SK-N-SH treated with all-trans-retinoic acid at 6 μM for 48 hours (cell line): ENCODE measurements around the gene SLC5A10.

ENCODE experiments used
- ATAC-seq: fragments of 200-7000 bp; cut with Tn5 transposase; 3 replicates; pipeline ENCODE4 v1.9.1; 2020; ENCODE audit warnings: mild to moderate bottlenecking, moderate library complexity
- ARNTL ChIP-seq: fragments of 450-650 bp; formaldehyde crosslinking; IDR thresholded peaks from 2 replicates; pipeline ENCODE4 v1.5.0; 2020; ENCODE audit warnings: low read depth, mild to moderate bottlenecking, moderate library complexity, borderline replicate concordance
- BACH2 ChIP-seq: fragments of 250-450 bp; sonication (Bioruptor Pico); IDR thresholded peaks from 2 replicates; pipeline ENCODE4 v1.9.0; 2021; ENCODE audit warnings: mild to moderate bottlenecking, borderline replicate concordance
- CREB5 ChIP-seq: fragments of 250-450 bp; sonication (Bioruptor Pico); IDR thresholded peaks from 2 replicates; pipeline ENCODE4 v1.5.1; 2020; ENCODE audit warnings: low read depth, mild to moderate bottlenecking, moderate library complexity
- ESRRG ChIP-seq: fragments of 250-450 bp; sonication (Bioruptor Pico); IDR thresholded peaks from 2 replicates; pipeline ENCODE4 v1.6.1; 2021; ENCODE audit warnings: mild to moderate bottlenecking
- GLIS3 ChIP-seq: fragments of 250-450 bp; sonication (Bioruptor Pico); IDR thresholded peaks from 2 replicates; pipeline ENCODE4 v1.5.0; 2020; ENCODE audit warnings: mild to moderate bottlenecking, moderate library complexity
- ISL1 ChIP-seq: fragments of 250-450 bp; sonication (Bioruptor Pico); IDR thresholded peaks from 2 replicates; pipeline ENCODE4 v2.1.2; 2022; ENCODE audit warnings: mild to moderate bottlenecking, moderate library complexity
- OSR1 ChIP-seq: fragments of 250-450 bp; sonication (Bioruptor Pico); IDR thresholded peaks from 2 replicates; pipeline ENCODE4 v1.8.0; 2022; ENCODE audit warnings: moderate library complexity, mild to moderate bottlenecking, inconsistent platforms
- PATZ1 ChIP-seq: fragments of 250-450 bp; sonication (Bioruptor Pico); IDR thresholded peaks from 2 replicates; pipeline ENCODE4 v1.8.0; 2020; ENCODE audit warnings: mild to moderate bottlenecking, moderate library complexity, borderline replicate concordance
- POU6F1 ChIP-seq: fragments of 250-450 bp; sonication (Bioruptor Pico); IDR thresholded peaks from 2 replicates; pipeline ENCODE4 v1.8.0; 2021; ENCODE audit warnings: low read depth, mild to moderate bottlenecking, moderate library complexity, borderline replicate concordance
- PPARA ChIP-seq: fragments of 250-450 bp; sonication (Bioruptor Pico); IDR thresholded peaks from 2 replicates; pipeline ENCODE4 v1.5.0; 2020; ENCODE audit warnings: mild to moderate bottlenecking, borderline replicate concordance
- RARB ChIP-seq: fragments of 250-450 bp; sonication (Bioruptor Pico); IDR thresholded peaks from 2 replicates; pipeline ENCODE4 v1.8.0; 2021; ENCODE audit warnings: mild to moderate bottlenecking, moderate library complexity
- SNAI2 ChIP-seq: fragments of 250-450 bp; sonication (Bioruptor Pico); IDR thresholded peaks from 2 replicates; pipeline ENCODE4 v1.5.0; 2020; ENCODE audit warnings: mild to moderate bottlenecking, moderate library complexity
- TCF4 ChIP-seq: fragments of 250-450 bp; sonication (Bioruptor Pico); IDR thresholded peaks from 2 replicates; pipeline ENCODE4 v1.8.0; 2021; ENCODE audit warnings: mild to moderate bottlenecking, moderate library complexity, borderline replicate concordance
- TOX ChIP-seq: fragments of 250-450 bp; sonication (Bioruptor Pico); IDR thresholded peaks from 2 replicates; pipeline ENCODE4 v1.8.0; 2021; ENCODE audit warnings: mild to moderate bottlenecking, moderate library complexity, borderline replicate concordance
- TSHZ2 ChIP-seq: fragments of 250-450 bp; sonication (Bioruptor Pico); IDR thresholded peaks from 2 replicates; pipeline ENCODE4 v1.5.0; 2020; ENCODE audit warnings: mild to moderate bottlenecking, moderate library complexity
- ZC3H10 ChIP-seq: fragments of 250-450 bp; sonication (Bioruptor Pico); IDR thresholded peaks from 2 replicates; pipeline ENCODE4 v1.5.1; 2021; ENCODE audit warnings: mild to moderate bottlenecking, moderate library complexity
- ZFP3 ChIP-seq: fragments of 250-450 bp; sonication (Bioruptor Pico); IDR thresholded peaks from 2 replicates; pipeline ENCODE4 v1.5.0; 2020; ENCODE audit warnings: mild to moderate bottlenecking, moderate library complexity
- ZFP30 ChIP-seq: fragments of 450-650 bp; formaldehyde crosslinking; IDR thresholded peaks from 2 replicates; pipeline ENCODE4 v1.5.0; 2022; ENCODE audit warnings: mild to moderate bottlenecking, moderate library complexity
- ZNF565 ChIP-seq: fragments of 450-650 bp; formaldehyde crosslinking; conservative IDR thresholded peaks from 2 replicates; pipeline ENCODE4 v1.5.0; 2020; ENCODE audit warnings: low read depth, mild to moderate bottlenecking, moderate library complexity
- ZNF8 ChIP-seq: fragments of 450-650 bp; formaldehyde crosslinking; IDR thresholded peaks from 2 replicates; pipeline ENCODE4 v1.5.0; 2020; ENCODE audit warnings: mild to moderate bottlenecking, moderate library complexity

SLC5A10 gene

GRCh38 chr17:19016881-19017280 lies 64.9 kb downstream of the SLC5A10 start:
- TF ChIP-seq PATZ1 (CRISPR knock-in tag) (no peak), OSR1 (no peak), CREB5 (CRISPR knock-in tag) (no peak), GLIS3 (no peak)
- ATAC-seq: no peak

DNA sequence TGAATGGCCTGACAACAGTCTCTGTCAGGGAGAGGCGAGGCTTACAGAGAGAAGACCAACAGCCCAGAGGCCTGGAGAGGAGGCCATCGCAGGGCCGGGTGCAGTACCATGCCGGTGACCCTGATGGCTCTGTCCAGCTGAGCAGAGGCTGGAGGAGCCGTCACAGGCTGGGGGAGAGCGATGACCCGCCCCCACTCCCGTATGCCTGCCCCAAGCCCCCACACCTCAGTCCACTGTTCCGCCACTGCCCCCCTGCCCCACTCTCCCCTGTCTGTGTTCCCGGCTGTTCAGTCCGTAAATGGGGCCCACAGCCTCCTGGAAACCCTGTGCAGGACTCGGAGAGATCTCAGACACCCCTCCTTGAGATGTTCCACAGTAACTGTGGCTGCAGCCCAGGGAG lies 65.4 kb downstream of the SLC5A10 start:
- ATAC-seq: no peak

GRCh38 chr17:19017804-19018599 lies 66.0 kb downstream of the SLC5A10 start:
- no peak for ATAC-seq
- no peak for TF ChIP-seq OSR1
- no peak for TF ChIP-seq GLIS3
- no peak for TF ChIP-seq ZC3H10 (CRISPR knock-in tag)
- TF ChIP-seq ISL1: no peak
- TF ChIP-seq TCF4: no peak
- TF ChIP-seq ZNF565 (CRISPR knock-in tag): no peak
- TF ChIP-seq ZFP3 (CRISPR knock-in tag): no peak
- TF ChIP-seq RARB: no peak
- no peak for TF ChIP-seq PATZ1 (CRISPR knock-in tag)
- TF ChIP-seq ZNF8: no peak

More for the DNA sequence above, 65.4 kb downstream of the SLC5A10 start:
- TF ChIP-seq ARNTL (CRISPR knock-in tag): no peak
- no peak for TF ChIP-seq ISL1
- TF ChIP-seq SNAI2 (CRISPR knock-in tag): no peak
- TF ChIP-seq TSHZ2 (CRISPR knock-in tag): no peak
- TF ChIP-seq ZNF8: no peak
- TF ChIP-seq GLIS3: no peak
- TF ChIP-seq RARB: no peak
- TF ChIP-seq ZC3H10 (CRISPR knock-in tag): no peak
- TF ChIP-seq CREB5 (CRISPR knock-in tag): no peak
- no peak for TF ChIP-seq ZFP3 (CRISPR knock-in tag)
- TF ChIP-seq ZFP30 (CRISPR knock-in tag): no peak
- no peak for TF ChIP-seq TCF4
- TF ChIP-seq BACH2 (CRISPR knock-in tag): no peak
- no peak for TF ChIP-seq POU6F1 (CRISPR knock-in tag)
- TF ChIP-seq ESRRG (CRISPR knock-in tag): no peak
- no peak for TF ChIP-seq TOX (CRISPR knock-in tag)
- TF ChIP-seq OSR1: no peak
- no peak for TF ChIP-seq PPARA (CRISPR knock-in tag)
